K562 (cell line): ENCODE results near the gene TAF4. TPM values are rescaled to one million over a fixed set of nuclear protein-coding genes. Genes with fewer than 3 reads are reported as not detected.

Experiments used
- ATAC-seq: fragments of 200-7000 bp; cut with Tn5 transposase; 3 replicates; pipeline ENCODE4 v1.9.1; 2020; ENCODE audit warnings: moderate library complexity
- BruUV-seq: library from RNA; stranded (reverse); fragments of 400-500 nt; replicated peaks from 2 replicates; lab custom pipeline; 2021; lab: Mats Ljungman, UMichigan
- CTCF ChIA-PET: fragments of 300-600 bp; formaldehyde crosslinking; extraction: SDS; loops from one replicate; lab custom pipeline; 2021; ENCODE audit warnings: low intra/inter-chr PET ratio; lab: Yijun Ruan, JAX
- POLR2A ChIA-PET: fragments of 300-600, 350-650 bp; sonication (Branson Sonifier 250); formaldehyde crosslinking; extraction: SDS; loops from one replicate; lab custom pipeline; 2021; ENCODE audit warnings: antibody characterized with exemption, inconsistent platforms; lab: Yijun Ruan, JAX
- DNase-seq, 4 experiments: peaks; one replicate each; pipeline versions ENCODE4 v3.0.0 to v3.0.0-alpha.2; 2011 to 2018; ENCODE audit warnings: low spot score in 3 of 4, mixed read lengths in 3 of 4; ENCODE audit errors: extremely low read depth in 1 of 4
- FAIRE-seq: peaks from 2 replicates; lab custom pipeline; 2011; peaks lifted over from hg19 to GRCh38; lab: Jason Lieb, UNC
- H2AFZ ChIP-seq: 2 replicates; pipeline ENCODE4 v1.6.0; 2011; ENCODE audit warnings: low read depth, low read length, control low read depth, inconsistent platforms
- H3K27ac ChIP-seq: fragments of 200-600 bp; 3 replicates; pipeline ENCODE4 v1.8.0; 2011; ENCODE audit warnings: low read depth, mild to moderate bottlenecking, control low read depth, inconsistent platforms, low read length, moderate library complexity, mixed read lengths; ENCODE audit errors: extremely low read depth
- H3K27me3 ChIP-seq, 2 experiments: fragments of 300-600 bp in 1 of 2; 2 replicates in 1 of 2; 3 replicates in 1 of 2; pipeline versions ENCODE4 v1.6.0 to v1.8.0; 2011; ENCODE audit warnings: inconsistent platforms in 2 of 2, low read length in 2 of 2, mild to moderate bottlenecking in 1 of 2, mixed read lengths in 1 of 2, moderate library complexity in 1 of 2; ENCODE audit not compliant: control insufficient read depth in 2 of 2, insufficient read depth in 2 of 2
- H3K36me3 ChIP-seq: fragments of 300-600 bp; 3 replicates; pipeline ENCODE4 v1.8.0; 2011; ENCODE audit warnings: mild to moderate bottlenecking, low read length, inconsistent platforms; ENCODE audit not compliant: control insufficient read depth, insufficient read depth
- H3K4me1 ChIP-seq, 2 experiments: fragments of 200-600 bp in 1 of 2; replicated peaks in 1 of 2; 2 replicates in 1 of 2; 3 replicates in 1 of 2; pipeline versions ENCODE4 v1.5.1 to v1.8.0; 2011; ENCODE audit warnings: inconsistent platforms in 2 of 2, low read length in 2 of 2, mild to moderate bottlenecking in 1 of 2, mixed read lengths in 1 of 2, moderate library complexity in 1 of 2; ENCODE audit not compliant: control insufficient read depth in 2 of 2, insufficient read depth in 2 of 2
- H3K4me2 ChIP-seq: 2 replicates; pipeline ENCODE4 v1.6.1; 2011; ENCODE audit warnings: low read length, control low read depth, inconsistent platforms, mixed read lengths; ENCODE audit not compliant: insufficient read depth
- H3K4me3 ChIP-seq: fragments of 200-600 bp; sonication (generic), shearing (Covaris generic); 2 replicates; pipeline ENCODE4 v1.5.1; 2016; ENCODE audit warnings: control low read depth, inconsistent platforms
- H3K79me2 ChIP-seq: fragments of 200-600 bp; 3 replicates; pipeline ENCODE4 v1.8.0; 2011; ENCODE audit warnings: low read length, inconsistent platforms; ENCODE audit not compliant: control insufficient read depth, insufficient read depth
- H3K9ac ChIP-seq, 2 experiments: 2 replicates each; pipeline versions ENCODE4 v1.6.0 to v1.6.1; 2011; ENCODE audit warnings: low read depth in 2 of 2, low read length in 2 of 2, control low read depth in 1 of 2, inconsistent platforms in 1 of 2, mild to moderate bottlenecking in 1 of 2, mixed read lengths in 1 of 2; ENCODE audit not compliant: insufficient read depth in 1 of 2
- H3K9me1 ChIP-seq: one replicate; pipeline ENCODE4 v1.6.0; 2011; ENCODE audit warnings: inconsistent platforms, mild to moderate bottlenecking, low read length, moderate library complexity; ENCODE audit not compliant: control insufficient read depth, insufficient read depth
- H3K9me3 ChIP-seq: replicated peaks from 2 replicates; pipeline ENCODE4 v1.5.1; 2011; ENCODE audit warnings: low read depth, low read length, inconsistent platforms; ENCODE audit not compliant: control insufficient read depth, insufficient read depth
- H4K20me1 ChIP-seq: replicated peaks from 2 replicates; pipeline ENCODE4 v1.6.1; 2011; ENCODE audit warnings: low read length, inconsistent platforms, mixed read lengths; ENCODE audit not compliant: control insufficient read depth, insufficient read depth
- BRD4 ChIP-seq: fragments of 200-600 bp; sonication (generic); IDR thresholded peaks from 2 replicates; pipeline ENCODE4 v1.6.1; 2017; ENCODE audit warnings: inconsistent platforms
- CREBBP ChIP-seq: IDR thresholded peaks from one replicate; pipeline ENCODE4 v1.6.1; 2012; ENCODE audit warnings: low read depth, mild to moderate bottlenecking, control low read depth, inconsistent platforms, low read length
- FIP1L1 ChIP-seq: fragments of 200-400 bp; formaldehyde crosslinking; IDR thresholded peaks from 2 replicates; pipeline ENCODE4 v1.6.1; 2018; ENCODE audit warnings: mild to moderate bottlenecking, low read depth, low read length; ENCODE audit not compliant: poor library complexity, severe bottlenecking
- HDGF ChIP-seq: fragments of 450-650 bp; IDR thresholded peaks from 2 replicates; pipeline ENCODE4 v1.6.1; 2016
- NUFIP1 ChIP-seq: fragments of 450-650 bp; IDR thresholded peaks from 2 replicates; pipeline ENCODE4 v1.6.1; 2018; ENCODE audit not compliant: partially characterized antibody
- U2AF1 ChIP-seq: fragments of 200-400 bp; formaldehyde crosslinking; optimal IDR thresholded peaks from 2 replicates; pipeline ENCODE3; 2017; ENCODE audit warnings: mild to moderate bottlenecking, low read depth, low read length, moderate library complexity
- ZBTB8A ChIP-seq: fragments of 450-650 bp; IDR thresholded peaks from 2 replicates; pipeline ENCODE4 v1.6.1; 2018; ENCODE audit warnings: mild to moderate bottlenecking, moderate library complexity; ENCODE audit not compliant: partially characterized antibody
- WGBS: fragments of 100-300 bp; shearing (Covaris generic); methylation state at CpG from one replicate; pipeline ENCODE4 v1.1.6; 2016; ENCODE audit warnings: low coverage, mixed read lengths; ENCODE audit not compliant: insufficient coverage; ENCODE audit errors: missing lambda C conversion rate; 5-methylcytosine and 5-hydroxymethylcytosine counted together
- in situ Hi-C: fragments of 300-500 bp; cut with MboI; formaldehyde crosslinking; loops from 4 replicates; pipeline ENCODE4 v1.15.0; 2018; ENCODE audit warnings: inconsistent platforms, mixed read lengths
- intact Hi-C: fragments of 100-400 bp; cut with micrococcal nuclease; formaldehyde crosslinking; loops from 2 replicates; pipeline ENCODE4 v1.14.2; 2022
- polyA plus RNA-seq, 8 experiments: library from polyadenylated mRNA; depleted of rRNA in 4 of 8; stranded (reverse) in 5 of 8; unstranded in 3 of 8; fragments of >200 nt; fragmentation: Nextera tagmentation in 2 of 8; fragmentation: Illumina TruSeq in 1 of 8; extraction: Ambion mirVana in 2 of 8; extraction: Trizol in 1 of 8; gene quantifications; 2 replicates each; pipeline versions ENCODE4 v1.2.1 to v1.2.3, GENCODE V29; 2011 to 2014; ENCODE audit warnings: inconsistent platforms in 1 of 8, missing spikeins in 1 of 8
- total RNA-seq, 7 experiments: library from RNA; depleted of rRNA in 6 of 7; stranded (reverse); fragments of >200 nt in 6 of 7; fragmentation: Illumina TruSeq in 2 of 7; extraction: Trizol in 2 of 7; gene quantifications; 2 replicates each; pipeline versions ENCODE4 v1.2.1 to v1.2.3, GENCODE V29; 2011 to 2021; ENCODE audit warnings: low replicate concordance in 1 of 7
- TF ChIP-seq, protein P1 (sequence below): fragments of 250-450 bp; sonication (Bioruptor Pico); IDR thresholded peaks from 2 replicates; pipeline ENCODE4 v1.9.0; 2021; ENCODE audit warnings: mild to moderate bottlenecking
- TF ChIP-seq, protein P2 (sequence below): fragments of 450-650 bp; IDR thresholded peaks from 2 replicates; pipeline ENCODE4 v1.6.1; 2017; ENCODE audit warnings: antibody characterized with exemption, mild to moderate bottlenecking

TAF4 gene
- total and polyA plus RNA-seq, 9 of the 15 experiments (the other 6 are each of a cell fraction or from before 2014, with no cell fraction given) = 0.44 to 28.3 (median 5.6) TPM

DNA sequence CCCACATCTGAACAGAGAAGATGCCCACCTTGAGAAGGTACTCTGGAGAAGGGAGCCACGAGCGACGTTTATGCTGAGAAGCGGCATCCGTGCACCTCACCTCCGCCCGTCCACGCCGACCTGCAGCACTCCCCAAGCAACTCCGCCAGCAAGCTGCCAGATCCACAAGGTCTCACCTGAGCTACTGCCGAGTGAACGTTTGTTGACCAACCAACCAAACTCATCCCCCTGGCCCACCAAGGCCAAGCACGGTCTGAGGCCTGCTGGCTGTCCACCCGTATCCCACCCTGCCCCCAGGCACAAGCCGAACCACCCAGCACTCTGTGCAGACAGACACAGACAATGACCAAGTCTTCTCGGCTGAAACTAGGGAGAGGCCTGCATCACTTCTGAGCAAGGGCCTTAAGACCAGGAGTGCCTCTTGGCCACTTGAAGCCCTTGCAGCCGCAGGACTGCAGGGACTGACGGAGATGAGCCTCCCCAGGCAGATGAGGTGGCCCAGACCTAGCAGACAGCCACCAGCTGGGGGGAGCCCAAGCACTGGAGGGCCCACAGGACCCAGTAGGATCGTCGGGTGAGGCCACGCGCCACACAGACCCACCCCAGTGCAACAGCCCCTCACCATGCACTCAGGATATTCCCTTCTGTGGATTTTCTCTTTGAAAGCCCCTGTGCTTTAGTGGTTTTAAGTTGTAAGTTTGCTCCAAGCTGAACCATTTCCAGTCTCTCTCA lies 12.1 kb downstream of the TAF4 start:
- Histone ChIP-seq H3K9me3 (no peaks in the 10 kb centered on the region), H3K9ac (peak overlapping the region in 1 of 2 experiments; percentile 35; a peak in 1 of 4 replicates), H3K9me1 (peaks cover 14% of the 10 kb centered on the region), H3K27ac (no peak overlapping the region), H3K27me3 (no peaks in the 10 kb centered on the region), H4K20me1 (peaks cover 23% of the 10 kb centered on the region), H3K4me3 (no peak overlapping the region), H3K79me2 (peaks cover 79% of the 10 kb centered on the region), H3K4me2 (no peak overlapping the region), H3K4me1 (peaks cover 0 to 58% of the 10 kb centered on the region in 2 experiments; a peak in 2 of 5 replicates), H2AFZ (no peak overlapping the region), H3K36me3 (peaks cover 10% of the 10 kb centered on the region; the same call in 2 of the 3 replicates)
- FAIRE-seq (no peak), ATAC-seq (no peak), DNase-seq (peak in 1 of 4 experiments; percentile 10)
- in situ Hi-C loops (no loop called here), intact Hi-C loops (no loop called here)
- POLR2A ChIA-PET = interaction anchor here (0.6 to 1.3 kb wide), 8 partner anchors 8 to 84 kb away, joined by 3 to 7 read pairs (median 4); partner anchors contain the start of gene TAF4
- CTCF ChIA-PET = no interaction called here
- WGBS = 92% methylated on average over 13 of the region's 22 CpGs
- BruUV-seq = no TSS peak
- TF ChIP-seq FIP1L1 = no peak
- TF ChIP-seq CREBBP = no peak
- TF ChIP-seq NUFIP1 = no peak
- no peak for TF ChIP-seq BRD4
- TF ChIP-seq, protein P1, sequence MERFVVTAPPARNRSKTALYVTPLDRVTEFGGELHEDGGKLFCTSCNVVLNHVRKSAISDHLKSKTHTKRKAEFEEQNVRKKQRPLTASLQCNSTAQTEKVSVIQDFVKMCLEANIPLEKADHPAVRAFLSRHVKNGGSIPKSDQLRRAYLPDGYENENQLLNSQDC (CRISPR knock-in tag) = no peak
- no peak for TF ChIP-seq U2AF1
- TF ChIP-seq, protein P2, sequence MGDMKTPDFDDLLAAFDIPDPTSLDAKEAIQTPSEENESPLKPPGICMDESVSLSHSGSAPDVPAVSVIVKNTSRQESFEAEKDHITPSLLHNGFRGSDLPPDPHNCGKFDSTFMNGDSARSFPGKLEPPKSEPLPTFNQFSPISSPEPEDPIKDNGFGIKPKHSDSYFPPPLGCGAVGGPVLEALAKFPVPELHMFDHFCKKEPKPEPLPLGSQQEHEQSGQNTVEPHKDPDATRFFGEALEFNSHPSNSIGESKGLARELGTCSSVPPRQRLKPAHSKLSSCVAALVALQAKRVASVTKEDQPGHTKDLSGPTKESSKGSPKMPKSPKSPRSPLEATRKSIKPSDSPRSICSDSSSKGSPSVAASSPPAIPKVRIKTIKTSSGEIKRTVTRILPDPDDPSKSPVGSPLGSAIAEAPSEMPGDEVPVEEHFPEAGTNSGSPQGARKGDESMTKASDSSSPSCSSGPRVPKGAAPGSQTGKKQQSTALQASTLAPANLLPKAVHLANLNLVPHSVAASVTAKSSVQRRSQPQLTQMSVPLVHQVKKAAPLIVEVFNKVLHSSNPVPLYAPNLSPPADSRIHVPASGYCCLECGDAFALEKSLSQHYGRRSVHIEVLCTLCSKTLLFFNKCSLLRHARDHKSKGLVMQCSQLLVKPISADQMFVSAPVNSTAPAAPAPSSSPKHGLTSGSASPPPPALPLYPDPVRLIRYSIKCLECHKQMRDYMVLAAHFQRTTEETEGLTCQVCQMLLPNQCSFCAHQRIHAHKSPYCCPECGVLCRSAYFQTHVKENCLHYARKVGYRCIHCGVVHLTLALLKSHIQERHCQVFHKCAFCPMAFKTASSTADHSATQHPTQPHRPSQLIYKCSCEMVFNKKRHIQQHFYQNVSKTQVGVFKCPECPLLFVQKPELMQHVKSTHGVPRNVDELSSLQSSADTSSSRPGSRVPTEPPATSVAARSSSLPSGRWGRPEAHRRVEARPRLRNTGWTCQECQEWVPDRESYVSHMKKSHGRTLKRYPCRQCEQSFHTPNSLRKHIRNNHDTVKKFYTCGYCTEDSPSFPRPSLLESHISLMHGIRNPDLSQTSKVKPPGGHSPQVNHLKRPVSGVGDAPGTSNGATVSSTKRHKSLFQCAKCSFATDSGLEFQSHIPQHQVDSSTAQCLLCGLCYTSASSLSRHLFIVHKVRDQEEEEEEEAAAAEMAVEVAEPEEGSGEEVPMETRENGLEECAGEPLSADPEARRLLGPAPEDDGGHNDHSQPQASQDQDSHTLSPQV = no peak
- no peak for TF ChIP-seq HDGF
- TF ChIP-seq ZBTB8A = no peak
